SK-N-SH treated with all-trans-retinoic acid at 6 μM for 48 hours (cell line): ENCODE measurements around the gene IL6.

Experiments used
- ATAC-seq: fragments of 200-7000 bp; cut with Tn5 transposase; 3 replicates; pipeline ENCODE4 v1.9.1; 2020; ENCODE audit warnings: mild to moderate bottlenecking, moderate library complexity
- BACH2 ChIP-seq: fragments of 250-450 bp; sonication (Bioruptor Pico); IDR thresholded peaks from 2 replicates; pipeline ENCODE4 v1.9.0; 2021; ENCODE audit warnings: mild to moderate bottlenecking, borderline replicate concordance
- CSDC2 ChIP-seq: fragments of 250-450 bp; sonication (Bioruptor Pico); IDR thresholded peaks from 2 replicates; pipeline ENCODE4 v1.5.0; 2020; ENCODE audit warnings: mild to moderate bottlenecking, moderate library complexity
- ESRRG ChIP-seq: fragments of 250-450 bp; sonication (Bioruptor Pico); IDR thresholded peaks from 2 replicates; pipeline ENCODE4 v1.6.1; 2021; ENCODE audit warnings: mild to moderate bottlenecking
- GLIS3 ChIP-seq: fragments of 250-450 bp; sonication (Bioruptor Pico); IDR thresholded peaks from 2 replicates; pipeline ENCODE4 v1.5.0; 2020; ENCODE audit warnings: mild to moderate bottlenecking, moderate library complexity
- ISL1 ChIP-seq: fragments of 250-450 bp; sonication (Bioruptor Pico); IDR thresholded peaks from 2 replicates; pipeline ENCODE4 v2.1.2; 2022; ENCODE audit warnings: mild to moderate bottlenecking, moderate library complexity
- SNAI2 ChIP-seq: fragments of 250-450 bp; sonication (Bioruptor Pico); IDR thresholded peaks from 2 replicates; pipeline ENCODE4 v1.5.0; 2020; ENCODE audit warnings: mild to moderate bottlenecking, moderate library complexity
- TCF4 ChIP-seq: fragments of 250-450 bp; sonication (Bioruptor Pico); IDR thresholded peaks from 2 replicates; pipeline ENCODE4 v1.8.0; 2021; ENCODE audit warnings: mild to moderate bottlenecking, moderate library complexity, borderline replicate concordance
- TOX ChIP-seq: fragments of 250-450 bp; sonication (Bioruptor Pico); IDR thresholded peaks from 2 replicates; pipeline ENCODE4 v1.8.0; 2021; ENCODE audit warnings: mild to moderate bottlenecking, moderate library complexity, borderline replicate concordance
- ZC3H10 ChIP-seq: fragments of 250-450 bp; sonication (Bioruptor Pico); IDR thresholded peaks from 2 replicates; pipeline ENCODE4 v1.5.1; 2021; ENCODE audit warnings: mild to moderate bottlenecking, moderate library complexity
- ZFP3 ChIP-seq: fragments of 250-450 bp; sonication (Bioruptor Pico); IDR thresholded peaks from 2 replicates; pipeline ENCODE4 v1.5.0; 2020; ENCODE audit warnings: mild to moderate bottlenecking, moderate library complexity
- ZFP30 ChIP-seq: fragments of 450-650 bp; formaldehyde crosslinking; IDR thresholded peaks from 2 replicates; pipeline ENCODE4 v1.5.0; 2022; ENCODE audit warnings: mild to moderate bottlenecking, moderate library complexity
- ZNF565 ChIP-seq: fragments of 450-650 bp; formaldehyde crosslinking; conservative IDR thresholded peaks from 2 replicates; pipeline ENCODE4 v1.5.0; 2020; ENCODE audit warnings: low read depth, mild to moderate bottlenecking, moderate library complexity
- ZNF70 ChIP-seq: fragments of 450-650 bp; formaldehyde crosslinking; IDR thresholded peaks from 2 replicates; pipeline ENCODE4 v1.5.0; 2020; ENCODE audit warnings: mild to moderate bottlenecking, moderate library complexity
- ZNF8 ChIP-seq: fragments of 450-650 bp; formaldehyde crosslinking; IDR thresholded peaks from 2 replicates; pipeline ENCODE4 v1.5.0; 2020; ENCODE audit warnings: mild to moderate bottlenecking, moderate library complexity
- TF ChIP-seq, protein P1 (sequence below): fragments of 250-450 bp; sonication (Bioruptor Pico); IDR thresholded peaks from 2 replicates; pipeline ENCODE4 v1.8.0; 2020; ENCODE audit warnings: mild to moderate bottlenecking, moderate library complexity, borderline replicate concordance
- TF ChIP-seq, protein P2 (sequence below): fragments of 250-450 bp; sonication (Bioruptor Pico); IDR thresholded peaks from 2 replicates; pipeline ENCODE4 v1.5.0; 2020; ENCODE audit warnings: mild to moderate bottlenecking, moderate library complexity
- TF ChIP-seq, protein P3 (sequence below): fragments of 250-450 bp; sonication (Bioruptor Pico); IDR thresholded peaks from 2 replicates; pipeline ENCODE4 v1.5.1; 2020; ENCODE audit warnings: low read depth, mild to moderate bottlenecking, moderate library complexity
- TF ChIP-seq, protein P4 (sequence below): fragments of 250-450 bp; sonication (Bioruptor Pico); IDR thresholded peaks from 2 replicates; pipeline ENCODE4 v1.5.1; 2021; ENCODE audit warnings: mild to moderate bottlenecking, moderate library complexity
- TF ChIP-seq, protein P5 (sequence below): fragments of 250-450 bp; sonication (Bioruptor Pico); IDR thresholded peaks from 2 replicates; pipeline ENCODE4 v1.8.0; 2021; ENCODE audit warnings: low read depth, mild to moderate bottlenecking, moderate library complexity, borderline replicate concordance

The IL6 gene

DNA sequence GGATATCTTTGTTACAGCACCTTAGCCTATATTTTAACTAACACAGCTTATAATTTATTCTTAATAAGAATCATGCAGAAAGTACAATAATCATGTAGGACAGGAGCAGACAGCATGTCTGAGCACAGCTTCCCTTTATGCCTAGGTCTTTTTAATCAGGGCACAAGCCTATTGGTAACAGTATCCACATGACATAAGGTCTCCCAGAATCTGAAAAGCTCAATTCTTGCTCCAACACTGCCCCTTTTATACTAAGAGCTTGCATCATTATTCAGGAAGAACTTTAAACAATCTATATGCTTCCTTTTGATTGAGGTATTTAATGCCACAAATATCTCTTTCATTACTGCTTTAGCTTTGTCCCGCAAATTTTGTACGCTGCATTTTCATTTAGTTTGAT lies 31.6 kb downstream of the IL6 start:
- TF ChIP-seq, protein P1, sequence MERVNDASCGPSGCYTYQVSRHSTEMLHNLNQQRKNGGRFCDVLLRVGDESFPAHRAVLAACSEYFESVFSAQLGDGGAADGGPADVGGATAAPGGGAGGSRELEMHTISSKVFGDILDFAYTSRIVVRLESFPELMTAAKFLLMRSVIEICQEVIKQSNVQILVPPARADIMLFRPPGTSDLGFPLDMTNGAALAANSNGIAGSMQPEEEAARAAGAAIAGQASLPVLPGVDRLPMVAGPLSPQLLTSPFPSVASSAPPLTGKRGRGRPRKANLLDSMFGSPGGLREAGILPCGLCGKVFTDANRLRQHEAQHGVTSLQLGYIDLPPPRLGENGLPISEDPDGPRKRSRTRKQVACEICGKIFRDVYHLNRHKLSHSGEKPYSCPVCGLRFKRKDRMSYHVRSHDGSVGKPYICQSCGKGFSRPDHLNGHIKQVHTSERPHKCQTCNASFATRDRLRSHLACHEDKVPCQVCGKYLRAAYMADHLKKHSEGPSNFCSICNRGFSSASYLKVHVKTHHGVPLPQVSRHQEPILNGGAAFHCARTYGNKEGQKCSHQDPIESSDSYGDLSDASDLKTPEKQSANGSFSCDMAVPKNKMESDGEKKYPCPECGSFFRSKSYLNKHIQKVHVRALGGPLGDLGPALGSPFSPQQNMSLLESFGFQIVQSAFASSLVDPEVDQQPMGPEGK (CRISPR knock-in tag) = no peak
- no peak for TF ChIP-seq SNAI2
- TF ChIP-seq ZNF70 (CRISPR knock-in tag) = no peak
- TF ChIP-seq TOX (CRISPR knock-in tag) = no peak
- TF ChIP-seq ZNF565 (CRISPR knock-in tag) = no peak
- TF ChIP-seq BACH2 (CRISPR knock-in tag) = no peak
- TF ChIP-seq, protein P2, sequence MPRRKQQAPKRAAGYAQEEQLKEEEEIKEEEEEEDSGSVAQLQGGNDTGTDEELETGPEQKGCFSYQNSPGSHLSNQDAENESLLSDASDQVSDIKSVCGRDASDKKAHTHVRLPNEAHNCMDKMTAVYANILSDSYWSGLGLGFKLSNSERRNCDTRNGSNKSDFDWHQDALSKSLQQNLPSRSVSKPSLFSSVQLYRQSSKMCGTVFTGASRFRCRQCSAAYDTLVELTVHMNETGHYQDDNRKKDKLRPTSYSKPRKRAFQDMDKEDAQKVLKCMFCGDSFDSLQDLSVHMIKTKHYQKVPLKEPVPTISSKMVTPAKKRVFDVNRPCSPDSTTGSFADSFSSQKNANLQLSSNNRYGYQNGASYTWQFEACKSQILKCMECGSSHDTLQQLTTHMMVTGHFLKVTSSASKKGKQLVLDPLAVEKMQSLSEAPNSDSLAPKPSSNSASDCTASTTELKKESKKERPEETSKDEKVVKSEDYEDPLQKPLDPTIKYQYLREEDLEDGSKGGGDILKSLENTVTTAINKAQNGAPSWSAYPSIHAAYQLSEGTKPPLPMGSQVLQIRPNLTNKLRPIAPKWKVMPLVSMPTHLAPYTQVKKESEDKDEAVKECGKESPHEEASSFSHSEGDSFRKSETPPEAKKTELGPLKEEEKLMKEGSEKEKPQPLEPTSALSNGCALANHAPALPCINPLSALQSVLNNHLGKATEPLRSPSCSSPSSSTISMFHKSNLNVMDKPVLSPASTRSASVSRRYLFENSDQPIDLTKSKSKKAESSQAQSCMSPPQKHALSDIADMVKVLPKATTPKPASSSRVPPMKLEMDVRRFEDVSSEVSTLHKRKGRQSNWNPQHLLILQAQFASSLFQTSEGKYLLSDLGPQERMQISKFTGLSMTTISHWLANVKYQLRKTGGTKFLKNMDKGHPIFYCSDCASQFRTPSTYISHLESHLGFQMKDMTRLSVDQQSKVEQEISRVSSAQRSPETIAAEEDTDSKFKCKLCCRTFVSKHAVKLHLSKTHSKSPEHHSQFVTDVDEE (CRISPR knock-in tag) = no peak
- TF ChIP-seq ZNF8 (CRISPR knock-in tag) = no peak
- TF ChIP-seq, protein P3, sequence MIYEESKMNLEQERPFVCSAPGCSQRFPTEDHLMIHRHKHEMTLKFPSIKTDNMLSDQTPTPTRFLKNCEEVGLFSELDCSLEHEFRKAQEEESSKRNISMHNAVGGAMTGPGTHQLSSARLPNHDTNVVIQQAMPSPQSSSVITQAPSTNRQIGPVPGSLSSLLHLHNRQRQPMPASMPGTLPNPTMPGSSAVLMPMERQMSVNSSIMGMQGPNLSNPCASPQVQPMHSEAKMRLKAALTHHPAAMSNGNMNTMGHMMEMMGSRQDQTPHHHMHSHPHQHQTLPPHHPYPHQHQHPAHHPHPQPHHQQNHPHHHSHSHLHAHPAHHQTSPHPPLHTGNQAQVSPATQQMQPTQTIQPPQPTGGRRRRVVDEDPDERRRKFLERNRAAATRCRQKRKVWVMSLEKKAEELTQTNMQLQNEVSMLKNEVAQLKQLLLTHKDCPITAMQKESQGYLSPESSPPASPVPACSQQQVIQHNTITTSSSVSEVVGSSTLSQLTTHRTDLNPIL (CRISPR knock-in tag) = no peak
- TF ChIP-seq, protein P4, sequence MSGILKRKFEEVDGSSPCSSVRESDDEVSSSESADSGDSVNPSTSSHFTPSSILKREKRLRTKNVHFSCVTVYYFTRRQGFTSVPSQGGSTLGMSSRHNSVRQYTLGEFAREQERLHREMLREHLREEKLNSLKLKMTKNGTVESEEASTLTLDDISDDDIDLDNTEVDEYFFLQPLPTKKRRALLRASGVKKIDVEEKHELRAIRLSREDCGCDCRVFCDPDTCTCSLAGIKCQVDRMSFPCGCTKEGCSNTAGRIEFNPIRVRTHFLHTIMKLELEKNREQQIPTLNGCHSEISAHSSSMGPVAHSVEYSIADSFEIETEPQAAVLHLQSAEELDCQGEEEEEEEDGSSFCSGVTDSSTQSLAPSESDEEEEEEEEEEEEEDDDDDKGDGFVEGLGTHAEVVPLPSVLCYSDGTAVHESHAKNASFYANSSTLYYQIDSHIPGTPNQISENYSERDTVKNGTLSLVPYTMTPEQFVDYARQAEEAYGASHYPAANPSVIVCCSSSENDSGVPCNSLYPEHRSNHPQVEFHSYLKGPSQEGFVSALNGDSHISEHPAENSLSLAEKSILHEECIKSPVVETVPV (CRISPR knock-in tag) = no peak
- no peak for TF ChIP-seq ZFP30 (CRISPR knock-in tag)
- TF ChIP-seq CSDC2 (CRISPR knock-in tag) = no peak
- ATAC-seq = no peak

DNA sequence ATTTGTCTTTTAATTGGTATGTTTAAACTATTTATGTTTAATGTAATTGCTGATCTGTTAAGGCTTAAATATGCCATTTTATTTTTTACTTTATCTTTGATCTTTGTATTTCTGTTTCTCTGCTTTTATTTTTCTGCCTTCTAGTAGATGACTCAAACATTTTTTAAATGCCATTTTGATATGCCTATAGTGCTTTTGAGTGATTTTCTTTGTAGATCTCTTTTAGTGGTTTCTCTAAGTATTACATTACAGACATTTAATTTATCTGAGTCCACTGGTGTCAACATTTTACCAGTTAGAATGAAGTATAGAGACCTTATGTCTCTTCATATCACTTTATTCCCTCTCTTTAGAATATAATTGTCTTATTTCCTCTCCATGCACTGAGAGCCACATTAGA lies 32.7 kb downstream of the IL6 start:
- ATAC-seq = no peak
- TF ChIP-seq, protein P5, sequence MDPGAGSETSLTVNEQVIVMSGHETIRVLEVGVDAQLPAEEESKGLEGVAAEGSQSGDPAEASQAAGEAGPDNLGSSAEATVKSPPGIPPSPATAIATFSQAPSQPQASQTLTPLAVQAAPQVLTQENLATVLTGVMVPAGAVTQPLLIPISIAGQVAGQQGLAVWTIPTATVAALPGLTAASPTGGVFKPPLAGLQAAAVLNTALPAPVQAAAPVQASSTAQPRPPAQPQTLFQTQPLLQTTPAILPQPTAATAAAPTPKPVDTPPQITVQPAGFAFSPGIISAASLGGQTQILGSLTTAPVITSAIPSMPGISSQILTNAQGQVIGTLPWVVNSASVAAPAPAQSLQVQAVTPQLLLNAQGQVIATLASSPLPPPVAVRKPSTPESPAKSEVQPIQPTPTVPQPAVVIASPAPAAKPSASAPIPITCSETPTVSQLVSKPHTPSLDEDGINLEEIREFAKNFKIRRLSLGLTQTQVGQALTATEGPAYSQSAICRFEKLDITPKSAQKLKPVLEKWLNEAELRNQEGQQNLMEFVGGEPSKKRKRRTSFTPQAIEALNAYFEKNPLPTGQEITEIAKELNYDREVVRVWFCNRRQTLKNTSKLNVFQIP = no peak
- no peak for TF ChIP-seq BACH2 (CRISPR knock-in tag)
- TF ChIP-seq, protein P1 (CRISPR knock-in tag) = no peak

DNA sequence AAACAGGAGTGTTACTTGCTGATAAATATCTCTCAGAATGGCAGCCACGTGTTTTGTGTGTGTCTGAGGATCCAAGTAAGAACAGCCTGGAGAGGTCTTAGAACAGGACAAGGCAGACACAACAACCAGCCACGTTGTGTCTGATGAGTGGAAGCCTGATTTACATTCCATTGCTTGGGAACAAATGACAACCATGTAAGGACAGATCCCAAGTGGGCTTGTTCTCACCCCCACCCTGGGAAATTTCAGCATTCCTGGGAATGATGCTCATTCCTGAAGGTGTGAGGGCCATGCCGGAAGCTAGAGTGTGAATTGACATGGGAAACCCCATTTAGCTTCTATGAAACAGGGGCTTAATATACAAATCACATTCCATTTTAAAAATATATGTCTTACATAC lies 35.9 kb downstream of the IL6 start:
- no peak for ATAC-seq
- TF ChIP-seq ZFP30 (CRISPR knock-in tag) (no peak), TCF4 (CRISPR knock-in tag) (no peak), ZNF565 (CRISPR knock-in tag) (no peak), ZFP3 (no peak), ZNF8 (CRISPR knock-in tag) (no peak), SNAI2 (no peak), ZC3H10 (CRISPR knock-in tag) (no peak), GLIS3 (CRISPR knock-in tag) (no peak), ISL1 (no peak), CSDC2 (CRISPR knock-in tag) (no peak), ESRRG (CRISPR knock-in tag) (no peak)
- TF ChIP-seq, protein P4 (CRISPR knock-in tag) = no peak
- TF ChIP-seq, protein P5 = no peak
- TF ChIP-seq, protein P1 (CRISPR knock-in tag) = no peak
